COLO668 (cell line): ENCODE measurements around the gene BARX2.

Experiments used
- DNase-seq: peaks from one replicate; lab custom pipeline; 2025; ENCODE audit not compliant: unreplicated experiment; lab: John Stamatoyannopoulos, UW

The BARX2 gene

GRCh38 chr11:129493746-129494145, 118.1 kb downstream of the BARX2 start:
- DNase-seq: no peak
